HG03196 (cell line): ENCODE results near the gene CGB7.
"Not testable (repeated sequence)": the region's sequence is repeated elsewhere in the genome, so short reads cannot be mapped to it uniquely, and the experiment has no call there.

Source experiments
- ATAC-seq: cut with Tn5 transposase; IDR thresholded peaks from one replicate; pipeline ENCODE4 v1.9.1; 2021; ENCODE audit not compliant: unreplicated experiment

Gene CGB7

DNA sequence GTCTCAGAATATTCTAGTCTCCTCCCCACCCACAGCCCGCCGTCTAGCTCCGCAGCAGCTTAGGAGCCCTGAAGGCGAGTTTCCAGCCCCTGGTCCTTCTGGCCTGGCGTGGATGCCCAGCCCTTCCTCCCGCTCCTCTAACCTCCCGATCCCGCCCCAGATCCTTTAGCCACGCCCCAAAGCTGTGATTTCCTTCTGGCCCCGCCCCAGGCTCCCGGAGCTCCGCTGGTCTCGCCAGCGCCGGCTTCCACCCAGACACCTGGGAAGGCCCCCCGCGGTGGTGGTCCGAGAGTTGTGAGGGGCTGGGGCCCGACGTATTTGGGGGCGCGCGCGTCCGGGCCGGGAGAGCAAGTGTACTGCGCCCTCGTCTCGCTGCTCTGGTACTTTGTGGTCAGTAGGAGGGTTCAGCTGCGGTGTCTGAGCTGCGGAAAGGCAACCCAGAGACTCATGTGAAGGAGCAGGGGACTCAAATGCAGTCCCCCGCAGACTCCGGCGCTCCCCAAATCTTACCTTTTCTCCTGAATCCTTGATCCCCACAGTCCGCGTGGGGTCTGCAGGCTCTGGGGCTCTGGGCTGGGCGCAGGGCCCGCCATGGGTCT, at the start of gene CGB7:
Gene CGB7, minus strand, starts transcription at position 114 of the 599 bp plus-strand sequence. CDS start 2,374 bp downstream, outside the sequence.
- ATAC-seq, result no peak

DNA sequence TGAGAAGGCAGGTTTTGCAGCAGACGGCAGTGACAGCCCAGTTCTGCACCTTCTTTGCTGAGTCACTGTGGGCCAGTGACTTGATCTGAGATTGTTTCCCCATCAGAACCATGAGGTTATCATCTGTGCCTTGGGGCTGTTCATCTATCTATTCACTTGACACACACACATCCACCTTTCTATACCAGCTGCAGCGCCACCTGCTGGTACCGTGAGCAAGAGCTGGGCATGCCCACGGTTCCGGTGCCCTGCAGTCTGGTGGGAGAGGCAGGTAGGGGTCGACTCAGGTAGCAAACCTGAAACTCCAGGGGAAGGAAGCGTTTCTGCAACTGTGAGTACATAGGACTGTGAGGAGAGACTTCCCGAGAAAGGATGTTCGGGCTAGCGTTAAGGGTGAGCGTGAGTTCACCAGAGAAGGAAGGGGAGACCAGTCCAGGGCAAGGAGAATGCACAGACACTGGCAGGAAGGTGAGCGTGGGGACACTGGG, 49.1 kb upstream of the CGB7 start:
- ATAC-seq, result no peak

DNA sequence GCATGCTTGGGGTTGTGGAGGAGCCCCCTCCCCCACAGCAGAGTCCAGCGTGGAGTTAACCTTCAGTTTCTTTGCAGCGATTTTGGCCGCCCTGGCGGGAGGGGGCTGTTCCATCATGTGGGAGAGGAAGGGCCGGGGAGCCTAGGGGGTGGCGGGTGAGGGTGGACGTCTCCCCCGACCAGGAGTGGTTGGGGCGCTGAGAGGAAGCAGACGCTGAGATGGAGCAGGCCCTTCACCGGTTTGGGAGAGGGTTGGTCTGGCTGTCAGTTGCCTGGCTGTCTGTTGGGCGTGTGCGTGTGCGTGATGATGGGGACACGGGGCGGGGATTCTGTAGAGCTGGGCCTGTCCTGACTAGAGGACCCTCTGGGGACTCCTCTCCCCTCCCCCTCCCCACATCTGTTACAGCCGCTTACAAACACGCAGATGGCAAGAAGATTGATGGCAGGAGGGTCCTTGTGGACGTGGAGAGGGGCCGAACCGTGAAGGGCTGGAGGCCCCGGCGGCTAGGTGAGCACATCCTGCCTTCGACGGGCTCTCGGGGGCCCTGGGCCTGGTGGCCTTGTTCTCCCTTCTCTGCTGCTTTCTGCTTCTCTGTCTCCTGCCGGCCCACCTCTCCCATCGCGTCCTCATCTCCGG, 46.8 kb upstream of the CGB7 start:
- no peak for ATAC-seq

DNA sequence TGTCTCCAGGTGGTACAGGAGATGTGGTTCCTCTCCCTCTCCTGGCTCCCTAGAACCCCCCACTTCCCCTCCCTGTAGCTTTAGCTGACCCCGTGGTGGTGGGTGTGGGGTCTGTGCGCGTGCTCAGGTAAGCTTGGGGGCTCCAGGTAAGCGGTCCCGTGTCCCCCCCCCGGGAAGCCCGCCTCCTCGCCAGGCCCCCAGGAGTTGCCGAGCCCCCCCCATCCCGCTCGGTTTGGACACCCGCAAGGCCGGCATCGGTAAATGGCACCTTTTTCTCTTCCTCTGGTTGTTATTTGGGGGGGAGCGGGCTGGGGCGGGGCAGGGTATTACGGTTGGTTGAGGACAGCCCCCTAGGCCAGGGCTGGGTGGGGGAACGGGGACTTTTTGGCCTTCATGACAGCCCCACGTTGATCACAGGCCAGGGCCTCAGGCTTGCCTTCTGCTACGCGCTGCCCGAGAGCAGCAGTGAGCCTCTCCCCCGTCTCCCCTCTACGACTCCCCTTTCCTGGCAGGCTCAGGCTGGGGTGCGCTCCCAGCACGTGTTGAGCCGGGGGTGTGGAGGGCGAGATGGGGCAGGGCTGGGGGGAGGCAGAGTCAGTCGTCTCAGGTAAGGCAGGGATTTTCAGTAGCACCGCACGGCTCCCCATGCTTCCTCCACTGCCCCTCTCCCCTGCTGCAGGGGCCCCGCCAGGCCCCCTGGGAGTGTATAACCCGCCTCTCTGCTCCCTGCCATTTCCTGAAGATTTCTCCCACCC, 46.0 kb upstream of the CGB7 start:
- ATAC-seq, result no peak

DNA sequence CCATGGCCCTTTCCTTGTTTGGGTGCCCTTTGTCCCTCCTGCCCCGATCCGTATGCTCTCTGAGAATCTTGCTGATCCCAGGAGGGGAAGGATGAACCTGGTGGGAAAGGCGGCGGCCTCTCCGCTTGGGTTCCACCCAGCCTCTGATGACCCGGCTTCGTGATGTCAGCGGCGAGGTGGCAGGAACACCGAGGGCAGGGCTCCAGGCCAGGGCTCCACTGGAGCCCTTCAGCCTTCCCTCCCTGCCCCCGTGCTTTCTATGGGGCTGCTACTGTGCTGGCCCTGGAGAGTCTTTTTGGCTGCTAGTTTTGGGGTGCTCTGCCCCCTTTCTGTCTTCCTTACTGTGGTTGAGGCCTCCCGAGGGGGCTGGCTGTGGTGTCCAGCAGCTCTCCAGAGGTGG, 44.8 kb upstream of the CGB7 start:
- no peak for ATAC-seq

DNA sequence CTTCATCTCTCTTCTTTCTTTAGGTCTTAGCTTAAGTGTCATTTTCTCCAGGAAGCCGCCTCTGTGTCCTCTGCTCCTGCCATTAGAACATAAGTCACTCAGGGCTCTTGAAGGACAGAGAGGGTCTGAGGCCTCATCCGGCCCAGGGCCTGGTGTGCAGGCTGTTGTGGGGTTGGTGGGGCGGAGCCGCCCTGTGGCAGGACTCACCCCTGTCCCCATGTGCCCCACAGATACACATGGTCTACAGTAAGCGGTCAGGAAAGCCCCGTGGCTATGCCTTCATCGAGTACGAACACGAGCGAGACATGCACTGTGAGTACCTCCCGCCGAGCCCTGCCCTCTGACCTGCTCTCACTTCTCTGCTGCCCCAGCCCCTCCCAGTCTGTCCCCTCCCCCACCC, 43.6 kb upstream of the CGB7 start:
- ATAC-seq, result no peak

DNA sequence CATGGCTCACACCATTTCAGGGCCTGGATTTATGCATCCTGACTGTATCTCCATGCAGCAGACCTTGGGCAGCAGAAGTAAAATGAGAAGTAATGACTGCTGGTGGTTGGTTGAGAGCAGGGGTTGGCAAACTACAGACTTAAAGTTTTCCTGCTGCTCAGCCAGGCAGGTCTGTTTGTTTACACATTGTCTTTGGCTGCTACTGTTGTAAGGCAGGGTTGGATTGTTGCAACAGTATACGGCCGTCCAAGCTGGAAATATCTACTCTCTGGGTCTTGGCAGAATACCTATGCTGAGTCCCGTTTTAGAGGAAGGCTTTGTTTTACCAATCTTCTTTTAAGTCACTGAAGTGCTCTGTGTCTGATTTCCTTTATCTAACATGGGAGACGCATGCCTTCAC, 41.2 kb upstream of the CGB7 start:
- no peak for ATAC-seq

DNA sequence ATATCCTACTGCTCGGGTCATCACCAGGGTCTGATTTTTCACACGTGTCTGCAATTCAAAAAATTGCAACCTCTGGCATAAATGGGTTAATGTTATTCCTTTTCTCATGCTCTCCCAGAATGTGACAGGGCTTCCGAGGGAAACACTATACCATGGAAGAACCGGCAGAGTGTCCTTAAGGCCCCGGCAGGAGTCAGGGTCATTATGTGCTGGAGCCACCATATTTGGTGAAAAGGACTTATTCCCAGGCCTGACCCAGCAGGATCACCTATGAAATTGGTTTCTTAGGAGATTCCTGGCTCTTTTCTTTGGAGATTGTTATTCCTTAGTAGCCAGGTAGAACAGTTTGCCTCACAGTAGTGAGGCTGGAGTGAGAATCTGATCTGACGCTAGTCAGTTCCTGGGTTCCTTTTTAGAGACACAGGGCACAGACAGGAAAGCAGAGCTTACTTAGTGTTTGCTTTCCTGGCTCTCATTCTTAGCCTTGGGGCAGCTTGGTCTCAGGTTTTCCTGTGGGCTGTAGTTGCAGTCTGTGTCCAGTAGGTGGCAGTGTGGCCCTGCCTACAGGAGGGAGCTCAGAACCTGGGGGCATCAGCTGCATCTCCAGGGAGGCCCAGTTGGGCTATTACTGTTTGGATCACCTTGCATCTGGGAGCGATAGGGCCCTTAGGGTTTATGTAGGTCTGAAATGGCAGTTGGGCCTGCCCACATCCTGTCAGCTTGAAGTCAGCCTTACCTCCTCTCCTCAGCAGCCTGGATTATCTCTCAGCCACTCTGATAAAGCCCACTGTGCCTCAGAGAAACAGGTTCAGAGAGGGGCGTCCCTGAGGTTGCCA, 40.1 kb upstream of the CGB7 start:
- peak; percentile 58 for ATAC-seq

DNA sequence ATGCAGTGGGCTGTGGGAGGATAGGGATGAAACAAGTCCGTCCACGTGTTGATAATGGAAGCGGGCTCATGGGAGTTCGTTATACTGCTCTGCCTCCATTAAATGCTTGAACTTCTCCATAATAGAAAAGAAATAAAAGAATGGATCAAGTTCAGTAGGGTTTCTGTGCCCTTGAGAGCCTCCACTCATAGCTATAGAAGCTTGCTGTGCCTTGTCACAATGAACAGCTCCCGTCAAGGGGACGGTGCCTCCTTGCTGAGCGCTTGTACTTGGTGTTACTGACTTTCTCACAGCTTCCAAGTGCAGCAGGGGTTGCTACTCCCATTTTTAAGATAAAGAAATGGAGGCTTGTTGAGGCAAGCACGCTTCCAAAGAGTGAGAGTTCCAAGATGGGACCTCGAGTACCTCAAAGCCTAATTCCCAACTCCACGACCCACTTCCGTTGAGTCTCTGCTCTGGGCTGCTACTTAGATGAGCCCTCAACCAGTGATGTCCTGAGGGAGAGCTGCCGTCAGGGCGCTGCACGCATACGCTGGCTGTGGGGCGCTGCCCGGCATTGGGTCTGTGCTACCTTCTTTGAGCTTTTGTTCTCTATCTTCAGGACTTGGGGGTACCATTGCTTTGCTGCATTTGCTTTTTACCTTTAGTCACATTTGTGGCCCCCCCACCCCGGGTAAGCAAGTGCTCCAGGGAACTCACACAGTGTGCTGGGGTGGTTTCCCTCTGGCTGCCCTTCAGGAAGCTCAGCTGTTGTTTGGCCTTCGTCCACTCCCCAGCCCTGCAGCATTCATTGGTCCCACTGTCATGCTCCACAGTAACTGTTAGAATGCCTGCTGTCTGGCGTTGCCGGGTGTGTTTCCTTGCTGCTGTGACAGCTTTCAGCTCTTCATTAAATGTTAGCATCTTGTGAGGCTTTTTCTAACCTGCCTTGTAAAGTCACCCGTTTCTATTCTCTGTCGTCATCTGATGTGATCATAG, 37.2 kb upstream of the CGB7 start:
- no peak for ATAC-seq

DNA sequence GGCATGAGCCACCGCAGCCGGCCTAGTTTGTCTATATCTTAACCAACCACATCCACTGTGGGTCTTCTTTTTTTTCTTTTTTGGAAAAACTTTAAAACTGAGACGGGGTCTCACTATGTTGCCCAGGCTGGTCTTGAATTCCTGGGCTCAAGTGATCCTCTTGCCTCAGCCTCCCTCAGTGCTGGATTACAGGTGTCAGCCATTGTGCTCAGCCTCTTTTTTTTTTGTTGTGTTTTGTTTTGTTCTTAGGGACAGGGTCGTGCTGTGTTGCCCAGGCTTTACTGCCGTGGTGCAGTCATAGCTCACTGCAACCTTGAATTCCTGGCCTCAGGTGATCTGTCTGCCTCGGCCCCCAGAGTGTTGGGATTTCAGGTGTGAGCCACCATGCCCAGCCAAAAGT, 35.1 kb upstream of the CGB7 start:
- no peak for ATAC-seq

DNA sequence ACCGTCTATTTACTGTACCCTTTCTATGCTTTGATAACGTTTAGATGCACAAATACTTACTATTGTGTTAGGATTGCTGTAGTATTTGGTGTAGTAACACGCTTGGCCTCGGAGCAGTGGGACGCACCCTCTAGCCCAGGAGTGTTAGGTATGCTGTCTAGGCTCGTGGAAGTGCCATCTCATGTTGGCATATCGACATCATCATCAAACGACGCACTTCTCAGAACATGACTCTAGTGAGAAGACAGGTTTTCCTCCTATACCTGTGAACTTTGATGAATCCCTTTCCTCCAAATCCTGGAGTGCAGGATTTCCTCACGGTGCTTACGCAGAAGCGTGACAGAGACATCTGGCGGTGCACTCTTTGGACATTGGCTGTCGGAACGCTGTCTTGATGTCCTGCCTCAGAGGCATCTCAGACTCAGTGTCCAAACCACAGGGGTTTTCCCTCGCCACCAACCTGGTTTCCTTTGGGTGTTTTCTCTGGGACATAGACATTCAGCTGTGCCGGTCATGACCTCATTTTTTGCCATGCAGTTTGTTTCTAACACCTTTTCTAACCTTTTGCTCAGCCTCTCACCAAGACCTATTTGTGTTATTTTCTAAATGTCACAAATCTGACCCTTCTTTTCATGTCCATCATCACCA, 34.0 kb upstream of the CGB7 start:
- ATAC-seq, result no peak

DNA sequence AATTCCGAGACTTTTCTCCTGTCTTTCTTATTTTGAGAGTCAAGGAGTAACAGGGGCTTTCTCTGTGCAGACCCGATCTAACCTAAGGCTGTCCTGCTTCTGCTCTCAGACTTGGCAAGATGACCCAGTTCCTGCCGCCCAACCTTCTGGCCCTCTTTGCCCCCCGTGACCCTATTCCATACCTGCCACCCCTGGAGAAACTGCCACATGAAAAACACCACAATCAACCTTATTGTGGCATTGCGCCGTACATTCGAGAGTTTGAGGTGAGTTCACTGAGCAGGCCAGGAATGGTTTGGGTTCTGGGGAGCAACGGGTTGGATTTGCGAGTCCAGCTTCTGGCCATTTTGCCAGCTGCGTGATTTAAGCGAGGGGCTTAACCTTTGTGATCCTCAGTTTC, 28.7 kb upstream of the CGB7 start:
- ATAC-seq, result no peak

DNA sequence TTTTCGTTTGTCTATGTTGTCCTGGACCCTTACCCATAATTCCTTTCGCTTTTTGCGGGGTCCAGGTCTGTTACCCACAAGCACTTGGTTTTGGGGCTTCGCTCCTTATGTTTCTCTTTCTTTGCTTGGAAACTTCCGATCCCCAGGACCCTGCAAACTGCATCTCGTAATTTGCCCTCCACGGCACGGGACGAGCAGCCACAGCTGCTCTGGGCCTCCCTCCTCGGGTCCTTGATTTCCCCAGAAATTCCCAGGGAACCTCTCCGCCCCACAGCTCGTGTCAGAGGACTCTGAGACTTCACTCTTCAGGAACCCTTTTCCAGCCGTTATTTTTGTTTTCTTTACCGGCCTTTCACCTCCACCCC, 28.3 kb upstream of the CGB7 start:
- ATAC-seq, result no peak

DNA sequence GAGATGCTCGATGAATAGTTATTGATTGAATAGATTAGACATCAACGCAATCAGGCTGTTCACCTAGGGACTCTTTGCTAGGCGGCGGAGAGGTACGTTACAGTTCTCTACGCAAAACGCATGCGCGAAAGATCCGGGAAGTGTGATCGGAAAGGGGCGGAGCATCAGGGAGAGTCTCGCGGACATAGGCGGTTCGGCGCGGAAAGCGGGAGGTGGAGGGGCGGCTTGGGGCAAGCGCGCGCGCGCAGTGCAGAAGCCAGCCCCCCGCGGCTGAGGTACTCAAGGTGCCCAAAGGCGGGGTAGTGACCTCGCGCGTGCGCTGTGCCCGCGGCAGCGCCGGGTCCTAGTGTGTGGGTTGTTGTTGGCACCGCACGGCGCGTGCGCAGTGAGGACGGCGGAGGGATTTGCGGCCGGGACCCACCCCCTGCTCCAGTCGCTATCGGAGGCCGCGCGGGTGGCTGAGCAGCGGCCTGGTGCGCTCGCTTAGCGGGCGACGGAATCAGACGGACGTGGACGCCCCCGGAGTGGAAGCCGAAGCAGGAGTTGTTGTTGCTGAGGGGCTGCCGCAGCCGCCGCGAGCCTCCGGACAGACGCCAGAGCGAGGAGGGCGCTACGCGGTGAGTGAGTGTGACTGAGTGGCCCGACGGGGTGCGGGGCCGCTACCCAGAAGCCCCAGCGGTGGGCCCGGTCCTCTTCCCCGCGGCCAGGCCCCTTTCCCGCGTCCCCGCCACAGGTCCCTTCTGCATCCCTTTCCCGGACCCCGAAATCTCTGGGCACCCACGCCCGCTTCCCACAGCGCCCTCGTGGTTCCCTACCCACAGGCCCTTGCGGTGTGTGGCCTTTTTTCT, 27.7 kb upstream of the CGB7 start, which contains the start of gene SNRNP70:
Gene SNRNP70, plus strand, starts transcription at position 432 of the 848 bp plus-strand sequence. CDS start 964 bp downstream, outside the sequence.
- ATAC-seq, result peak; percentile 83

DNA sequence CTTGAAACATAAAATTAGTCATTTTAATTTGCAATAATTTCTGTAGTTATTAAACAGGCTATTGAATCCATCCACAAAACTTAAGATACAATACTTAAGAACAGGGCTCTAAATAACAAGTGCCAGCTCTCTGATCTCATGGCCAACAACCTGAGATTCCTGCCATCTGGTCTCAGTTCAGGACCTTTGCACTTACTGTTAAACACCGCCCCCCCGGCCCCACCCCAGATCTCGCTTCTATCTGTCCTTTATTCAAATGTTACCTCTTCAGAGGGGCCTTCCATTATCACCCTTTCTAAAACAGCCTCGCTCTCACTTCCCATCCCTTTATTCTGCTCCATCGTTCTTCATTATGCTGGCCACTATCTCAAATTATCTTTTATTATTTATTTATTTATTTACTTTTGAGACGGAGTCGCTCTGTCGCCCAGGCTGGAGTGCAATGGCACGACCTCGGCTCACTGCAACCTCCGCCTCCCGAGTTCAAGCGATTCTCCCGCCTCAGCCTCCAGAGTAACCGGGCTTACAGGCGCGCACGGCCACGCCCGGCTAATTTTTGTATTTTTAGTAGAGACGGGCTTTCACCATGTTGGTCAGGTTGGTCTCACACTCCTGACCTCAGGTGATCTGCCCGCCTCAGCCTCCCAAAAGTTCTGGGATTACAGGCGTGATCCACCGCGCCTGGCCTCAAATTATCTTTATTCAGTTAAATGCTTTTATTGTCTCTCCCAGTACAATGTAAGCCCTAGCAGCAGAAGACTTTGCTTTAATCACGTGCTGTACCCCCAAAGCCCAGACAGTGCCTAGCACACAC, 26.9 kb upstream of the CGB7 start:
- ATAC-seq, result no peak

DNA sequence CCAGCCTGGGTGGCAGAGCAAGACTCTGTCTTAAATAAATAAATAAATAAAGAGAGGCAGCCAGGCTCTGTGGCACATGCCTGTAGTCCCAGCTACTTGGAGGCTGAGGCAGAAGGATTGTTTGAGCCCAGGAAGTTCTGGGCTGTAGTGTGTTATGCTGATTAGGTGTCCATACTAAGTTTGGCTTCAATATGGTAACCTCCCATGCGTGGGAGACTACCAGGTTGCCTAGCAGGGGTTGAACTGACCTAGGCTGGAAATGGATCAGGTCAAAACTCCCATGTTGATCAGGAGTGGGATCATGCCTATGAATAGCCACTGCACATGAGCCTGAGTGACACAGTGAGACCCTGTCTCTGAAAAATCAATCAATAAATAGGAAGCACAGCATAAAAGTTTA, 23.7 kb upstream of the CGB7 start:
- ATAC-seq, result no peak

DNA sequence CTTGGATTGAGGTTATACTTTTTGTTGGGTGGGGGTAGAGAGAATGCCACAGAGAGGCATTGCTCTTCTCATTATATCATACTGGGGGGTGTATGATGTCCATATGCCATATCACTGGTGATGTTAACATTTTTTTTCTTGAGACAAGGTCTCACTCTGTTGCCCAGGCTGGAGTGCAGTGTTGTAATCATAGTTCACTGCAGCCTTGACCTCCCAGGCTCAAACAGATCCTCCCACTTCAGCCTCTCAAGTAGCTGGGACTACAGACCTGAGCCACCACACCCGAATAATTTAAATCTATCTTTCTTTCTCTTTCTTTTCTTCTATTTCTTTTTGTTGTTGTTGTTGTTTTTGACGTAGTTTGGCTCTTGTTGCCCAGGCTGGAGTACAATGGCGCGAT, 22.8 kb upstream of the CGB7 start:
- no peak for ATAC-seq

DNA sequence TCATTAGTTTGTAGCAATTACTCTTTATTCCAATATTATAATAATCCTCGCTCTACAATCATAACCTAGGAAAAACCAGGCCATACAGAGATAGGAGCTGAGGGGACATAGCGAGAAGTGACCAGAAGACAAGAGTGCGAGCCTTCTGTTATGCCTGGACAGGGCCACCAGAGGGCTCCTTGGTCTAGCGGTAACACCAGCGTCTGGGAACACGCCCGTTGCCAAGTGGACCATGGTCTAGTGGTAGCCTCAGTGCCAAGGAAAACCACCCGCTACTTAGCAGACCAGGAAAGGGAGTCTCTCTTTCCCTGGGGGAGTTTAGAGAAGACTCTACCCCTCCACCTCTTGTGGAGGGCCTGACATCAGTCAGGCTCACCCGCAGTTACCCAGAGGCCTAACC, 17.3 kb upstream of the CGB7 start:
- ATAC-seq, result not testable (repeated sequence)
